ENCODE data around the gene TM4SF20. TPM values are rescaled to one million over a fixed set of nuclear protein-coding genes. Genes with fewer than 3 reads are reported as not detected.

Gene TM4SF20
- polyA plus RNA-seq, 1 donor from 2014 or later = not detected

DNA sequence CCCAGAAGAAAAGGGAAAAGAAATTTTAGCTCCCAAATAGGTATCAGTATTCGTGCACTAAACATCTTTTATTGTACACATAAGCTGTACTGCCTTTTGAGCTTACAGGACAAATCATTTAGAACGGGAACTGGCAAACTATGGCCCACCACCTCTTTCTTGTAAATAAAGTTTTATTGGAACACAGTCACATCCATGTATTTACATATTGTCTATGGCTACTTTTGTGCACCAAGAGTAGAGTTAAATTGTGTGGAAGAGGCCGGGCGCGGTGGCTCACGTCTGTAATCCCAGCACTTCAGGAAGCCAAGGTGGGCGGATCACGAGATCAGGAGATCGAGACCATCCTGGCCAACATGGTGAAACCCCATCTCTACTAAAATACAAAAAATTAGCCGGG, 5.7 kb downstream of the TM4SF20 start:
- H3F3A ChIP-seq (ENCODE audit: insufficient read depth, low read length, poor library complexity, severe bottlenecking) = no peaks in the 10 kb centered on the region
- H3K9me3 ChIP-seq (ENCODE audit: low read length) = no peaks in the 10 kb centered on the region
- no peak overlapping the region for H2AFZ ChIP-seq (ENCODE audit: low read depth, low read length)
- H3K79me2 ChIP-seq (replicated peaks; ENCODE audit: insufficient read depth, low read length) = no peaks in the 10 kb centered on the region
- no peak overlapping the region for H3K4me3 ChIP-seq (ENCODE audit: low read length)
- no peaks in the 10 kb centered on the region for H4K20me1 ChIP-seq (ENCODE audit: insufficient read depth)
- H3K27ac ChIP-seq (ENCODE audit: low read length) = no peak overlapping the region
- no peaks in the 10 kb centered on the region for H3K9me2 ChIP-seq (ENCODE audit: insufficient read depth, low read length)
- H3K27me3 ChIP-seq (ENCODE audit: insufficient read depth, low read depth, low read length) = no peaks in the 10 kb centered on the region
- H3K36me3 ChIP-seq (ENCODE audit: insufficient read depth, low read length) = no peaks in the 10 kb centered on the region
- no peak overlapping the region for H3K9ac ChIP-seq (ENCODE audit: low read length)
- TF ChIP-seq CTCF (IDR thresholded peaks at IDR 0.05; ENCODE audit: poor library complexity, severe bottlenecking) (no peak), EP300 (conservative IDR thresholded peaks at IDR 0.05; ENCODE audit: poor library complexity, severe bottlenecking) (no peak), SMC3 (conservative IDR thresholded peaks at IDR 0.05; ENCODE audit: poor library complexity) (no peak), MXI1 (conservative IDR thresholded peaks at IDR 0.05; ENCODE audit: poor library complexity, severe bottlenecking) (no peak), RAD21 (conservative IDR thresholded peaks at IDR 0.05) (no peak), POLR2AphosphoS5 (IDR thresholded peaks at IDR 0.05) (no peak), EZH2 (IDR thresholded peaks at IDR 0.05; ENCODE audit: borderline replicate concordance, insufficient read depth, low read length, poor library complexity, severe bottlenecking) (no peak), TAF1 (IDR thresholded peaks at IDR 0.05; ENCODE audit: low read depth) (no peak)
- TF ChIP-seq, protein P1, sequence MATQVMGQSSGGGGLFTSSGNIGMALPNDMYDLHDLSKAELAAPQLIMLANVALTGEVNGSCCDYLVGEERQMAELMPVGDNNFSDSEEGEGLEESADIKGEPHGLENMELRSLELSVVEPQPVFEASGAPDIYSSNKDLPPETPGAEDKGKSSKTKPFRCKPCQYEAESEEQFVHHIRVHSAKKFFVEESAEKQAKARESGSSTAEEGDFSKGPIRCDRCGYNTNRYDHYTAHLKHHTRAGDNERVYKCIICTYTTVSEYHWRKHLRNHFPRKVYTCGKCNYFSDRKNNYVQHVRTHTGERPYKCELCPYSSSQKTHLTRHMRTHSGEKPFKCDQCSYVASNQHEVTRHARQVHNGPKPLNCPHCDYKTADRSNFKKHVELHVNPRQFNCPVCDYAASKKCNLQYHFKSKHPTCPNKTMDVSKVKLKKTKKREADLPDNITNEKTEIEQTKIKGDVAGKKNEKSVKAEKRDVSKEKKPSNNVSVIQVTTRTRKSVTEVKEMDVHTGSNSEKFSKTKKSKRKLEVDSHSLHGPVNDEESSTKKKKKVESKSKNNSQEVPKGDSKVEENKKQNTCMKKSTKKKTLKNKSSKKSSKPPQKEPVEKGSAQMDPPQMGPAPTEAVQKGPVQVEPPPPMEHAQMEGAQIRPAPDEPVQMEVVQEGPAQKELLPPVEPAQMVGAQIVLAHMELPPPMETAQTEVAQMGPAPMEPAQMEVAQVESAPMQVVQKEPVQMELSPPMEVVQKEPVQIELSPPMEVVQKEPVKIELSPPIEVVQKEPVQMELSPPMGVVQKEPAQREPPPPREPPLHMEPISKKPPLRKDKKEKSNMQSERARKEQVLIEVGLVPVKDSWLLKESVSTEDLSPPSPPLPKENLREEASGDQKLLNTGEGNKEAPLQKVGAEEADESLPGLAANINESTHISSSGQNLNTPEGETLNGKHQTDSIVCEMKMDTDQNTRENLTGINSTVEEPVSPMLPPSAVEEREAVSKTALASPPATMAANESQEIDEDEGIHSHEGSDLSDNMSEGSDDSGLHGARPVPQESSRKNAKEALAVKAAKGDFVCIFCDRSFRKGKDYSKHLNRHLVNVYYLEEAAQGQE (IDR thresholded peaks at IDR 0.05; ENCODE audit: borderline replicate concordance) = no peak
- H3K4me2 ChIP-seq (ENCODE audit: low read length) = no peak overlapping the region

DNA sequence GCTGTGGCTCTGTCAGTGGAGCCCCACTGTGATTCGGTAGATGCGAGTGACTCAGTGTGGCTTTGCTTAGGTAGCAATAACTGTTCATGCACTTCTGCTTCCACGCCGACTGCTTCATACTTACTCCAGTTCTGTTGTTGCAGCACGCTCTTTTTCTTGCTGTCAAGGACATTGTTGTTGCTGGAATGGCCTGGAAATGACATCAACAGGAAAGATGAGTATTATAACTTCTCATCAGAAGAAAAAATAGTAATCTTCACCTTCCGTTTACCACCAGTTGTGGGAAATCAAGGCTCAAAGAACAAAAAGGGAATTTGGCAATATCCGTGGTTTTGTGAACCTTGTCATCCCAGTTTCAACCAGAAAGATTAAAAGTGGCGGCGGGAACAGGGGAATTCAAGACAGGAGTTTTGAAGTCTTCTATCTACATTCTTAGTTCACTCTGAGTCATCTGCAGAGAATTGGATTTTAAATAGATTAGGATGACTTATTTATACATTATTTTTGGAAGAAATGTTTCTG, 8.3 kb downstream of the TM4SF20 start:
- no peaks in the 10 kb centered on the region for H3K9me2 ChIP-seq (ENCODE audit: insufficient read depth, low read length)
- H4K20me1 ChIP-seq (ENCODE audit: insufficient read depth) = no peaks in the 10 kb centered on the region
- no peak overlapping the region for H3K27ac ChIP-seq (ENCODE audit: low read length)
- no peak overlapping the region for H3K4me3 ChIP-seq (ENCODE audit: low read length)
- no peaks in the 10 kb centered on the region for H3K79me2 ChIP-seq (replicated peaks; ENCODE audit: insufficient read depth, low read length)
- H3K9me3 ChIP-seq (ENCODE audit: low read length) = no peaks in the 10 kb centered on the region
- H3K36me3 ChIP-seq (ENCODE audit: insufficient read depth, low read length) = no peaks in the 10 kb centered on the region
- no peak overlapping the region for H2AFZ ChIP-seq (ENCODE audit: low read depth, low read length)
- no peak overlapping the region for H3K4me2 ChIP-seq (ENCODE audit: low read length)
- no peak overlapping the region for H3K9ac ChIP-seq (ENCODE audit: low read length)
- no peak for TF ChIP-seq CTCF (IDR thresholded peaks at IDR 0.05; ENCODE audit: poor library complexity, severe bottlenecking)
- no peak for TF ChIP-seq POLR2AphosphoS5 (IDR thresholded peaks at IDR 0.05)
- no peak for TF ChIP-seq EP300 (conservative IDR thresholded peaks at IDR 0.05; ENCODE audit: poor library complexity, severe bottlenecking)
- TF ChIP-seq, protein P1 (IDR thresholded peaks at IDR 0.05; ENCODE audit: borderline replicate concordance) = no peak
- TF ChIP-seq MXI1 (conservative IDR thresholded peaks at IDR 0.05; ENCODE audit: poor library complexity, severe bottlenecking) = no peak
- H3K27me3 ChIP-seq (ENCODE audit: insufficient read depth, low read depth, low read length) = no peaks in the 10 kb centered on the region
- H3F3A ChIP-seq (ENCODE audit: insufficient read depth, low read length, poor library complexity, severe bottlenecking) = no peaks in the 10 kb centered on the region
